ENCODE measurements around the gene PPM1D.

Gene PPM1D

DNA sequence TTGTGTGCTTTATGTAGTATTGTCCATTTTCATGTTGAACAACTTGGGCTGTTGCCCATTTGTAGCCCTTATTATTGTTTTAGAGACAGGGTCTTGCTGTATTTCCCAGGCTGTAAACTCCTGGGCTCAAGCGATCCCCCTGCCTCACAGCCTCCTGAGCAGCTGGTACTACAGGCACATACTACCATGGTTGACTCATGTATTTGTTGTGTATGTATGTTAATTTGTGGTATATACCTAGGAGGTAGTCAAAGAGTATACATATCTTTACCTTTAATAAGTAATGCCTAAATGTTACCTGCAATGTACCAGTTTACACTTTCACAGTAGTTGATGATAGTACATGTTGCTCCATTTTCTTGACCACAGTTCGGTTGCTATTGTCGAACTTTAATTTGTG lies 18.1 kb downstream of the PPM1D start:
- no peak for DNase-seq (ENCODE audit: extremely low spot score)
- CTCF ChIA-PET, result no interaction called here
- POLR2A ChIA-PET, result interaction anchor here (1.4 kb wide), 1 partner anchor 19 kb away, joined by 3 read pairs; no protein-coding TSS in a partner anchor
- TF ChIP-seq CTBP1 (IDR thresholded peaks at IDR 0.05; ENCODE audit: borderline replicate concordance) (no peak), ZNF384 (IDR thresholded peaks at IDR 0.05) (no peak), LEF1 (IDR thresholded peaks at IDR 0.05; ENCODE audit: borderline replicate concordance) (no peak), FOXA1 (IDR thresholded peaks at IDR 0.05) (no peak), ARNT (IDR thresholded peaks at IDR 0.05) (no peak), HDGF (IDR thresholded peaks at IDR 0.05; ENCODE audit: borderline replicate concordance) (no peak), TARDBP (IDR thresholded peaks at IDR 0.05) (no peak), SUZ12 (IDR thresholded peaks at IDR 0.05) (no peak), BHLHE40 (IDR thresholded peaks at IDR 0.05; ENCODE audit: borderline replicate concordance) (no peak), FOXM1 (IDR thresholded peaks at IDR 0.05; ENCODE audit: borderline replicate concordance) (no peak), L3MBTL2 (conservative IDR thresholded peaks at IDR 0.05) (no peak), FOXK2 (IDR thresholded peaks at IDR 0.05) (no peak), NFRKB (IDR thresholded peaks at IDR 0.05) (no peak), SP1 (IDR thresholded peaks at IDR 0.05) (no peak), ELF4 (IDR thresholded peaks at IDR 0.05) (no peak)
- TF ChIP-seq, protein P1, sequence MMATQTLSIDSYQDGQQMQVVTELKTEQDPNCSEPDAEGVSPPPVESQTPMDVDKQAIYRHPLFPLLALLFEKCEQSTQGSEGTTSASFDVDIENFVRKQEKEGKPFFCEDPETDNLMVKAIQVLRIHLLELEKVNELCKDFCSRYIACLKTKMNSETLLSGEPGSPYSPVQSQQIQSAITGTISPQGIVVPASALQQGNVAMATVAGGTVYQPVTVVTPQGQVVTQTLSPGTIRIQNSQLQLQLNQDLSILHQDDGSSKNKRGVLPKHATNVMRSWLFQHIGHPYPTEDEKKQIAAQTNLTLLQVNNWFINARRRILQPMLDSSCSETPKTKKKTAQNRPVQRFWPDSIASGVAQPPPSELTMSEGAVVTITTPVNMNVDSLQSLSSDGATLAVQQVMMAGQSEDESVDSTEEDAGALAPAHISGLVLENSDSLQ (IDR thresholded peaks at IDR 0.05), result no peak

DNA sequence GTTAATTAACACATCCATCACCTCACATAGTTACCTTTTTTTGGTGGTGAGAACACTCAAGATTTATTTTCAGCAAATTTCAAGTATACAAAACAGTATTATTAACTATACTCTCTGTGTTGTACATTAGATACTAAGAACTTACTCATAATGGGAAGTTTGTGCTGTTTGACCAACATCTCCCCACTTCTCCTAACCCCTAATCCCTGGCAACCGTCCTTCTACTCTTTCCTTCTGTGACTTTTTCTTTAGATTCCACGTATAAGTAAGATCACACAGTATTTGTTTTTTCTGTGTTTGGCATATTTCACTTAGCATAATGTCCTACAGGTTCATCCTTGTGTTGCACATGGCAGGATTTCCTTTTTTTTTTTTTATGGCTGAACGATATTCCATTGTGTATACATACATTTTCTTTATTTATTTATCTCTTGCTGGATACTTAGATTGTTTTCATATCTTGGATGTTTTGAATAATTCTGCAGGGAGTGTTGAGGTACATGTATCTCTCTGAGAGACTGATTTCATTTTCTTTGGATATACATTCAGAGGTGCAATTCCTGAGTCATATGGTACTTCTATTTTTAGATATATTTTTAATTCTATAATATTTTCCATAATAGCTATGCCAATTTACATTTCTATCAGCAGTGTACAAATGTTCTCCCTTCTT lies 19.0 kb downstream of the PPM1D start:
- TF ChIP-seq ELF4 (IDR thresholded peaks at IDR 0.05) (no peak), FOXK2 (IDR thresholded peaks at IDR 0.05) (no peak), ARNT (IDR thresholded peaks at IDR 0.05) (no peak), L3MBTL2 (conservative IDR thresholded peaks at IDR 0.05) (no peak), TARDBP (IDR thresholded peaks at IDR 0.05) (no peak), NFRKB (IDR thresholded peaks at IDR 0.05) (no peak), SP1 (IDR thresholded peaks at IDR 0.05) (no peak), BHLHE40 (IDR thresholded peaks at IDR 0.05; ENCODE audit: borderline replicate concordance) (no peak), FOXM1 (IDR thresholded peaks at IDR 0.05; ENCODE audit: borderline replicate concordance) (no peak), ZNF384 (IDR thresholded peaks at IDR 0.05) (no peak), SUZ12 (IDR thresholded peaks at IDR 0.05) (no peak), CTBP1 (IDR thresholded peaks at IDR 0.05; ENCODE audit: borderline replicate concordance) (no peak), FOXA1 (IDR thresholded peaks at IDR 0.05) (no peak), LEF1 (IDR thresholded peaks at IDR 0.05; ENCODE audit: borderline replicate concordance) (no peak), HDGF (IDR thresholded peaks at IDR 0.05; ENCODE audit: borderline replicate concordance) (no peak)
- TF ChIP-seq, protein P1 (IDR thresholded peaks at IDR 0.05), result no peak
- DNase-seq (ENCODE audit: extremely low spot score), result no peak
- CTCF ChIA-PET, result no interaction called here
- POLR2A ChIA-PET, result interaction anchor here (0.7 to 1.4 kb wide), 2 partner anchors 20 to 459 kb away, joined by 3 read pairs; no protein-coding TSS in a partner anchor

DNA sequence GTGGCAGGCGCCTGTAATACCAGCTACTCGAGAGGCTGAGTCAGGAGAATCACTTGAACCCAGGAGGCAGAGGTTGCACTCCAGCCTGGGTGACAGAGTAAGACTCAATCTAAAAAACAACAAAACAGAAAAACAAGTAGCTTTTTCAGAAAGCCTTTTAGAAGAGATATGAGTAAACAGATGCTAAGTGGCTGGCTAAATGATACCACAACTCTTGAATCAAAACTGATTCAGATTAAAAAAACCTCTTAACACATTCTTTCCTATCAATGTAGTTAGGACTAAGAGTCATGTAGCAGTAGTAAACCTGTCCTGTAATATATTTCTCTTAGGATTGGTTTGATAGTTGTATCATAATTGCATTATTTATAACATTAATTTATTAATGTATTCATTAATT lies 23.0 kb downstream of the PPM1D start:
- no peak for DNase-seq (ENCODE audit: extremely low spot score)
- ChIA-PET POLR2A (interaction anchor here (1.1 kb wide), 1 partner anchor 24 kb away, joined by 3 read pairs; no protein-coding TSS in a partner anchor), CTCF (interaction anchor here (1.9 kb wide), 1 partner anchor 22 kb away, joined by 5 read pairs; no protein-coding TSS in a partner anchor)
- TF ChIP-seq FOXK2 (IDR thresholded peaks at IDR 0.05) (no peak), FOXA1 (IDR thresholded peaks at IDR 0.05) (no peak), LEF1 (IDR thresholded peaks at IDR 0.05; ENCODE audit: borderline replicate concordance) (no peak)

DNA sequence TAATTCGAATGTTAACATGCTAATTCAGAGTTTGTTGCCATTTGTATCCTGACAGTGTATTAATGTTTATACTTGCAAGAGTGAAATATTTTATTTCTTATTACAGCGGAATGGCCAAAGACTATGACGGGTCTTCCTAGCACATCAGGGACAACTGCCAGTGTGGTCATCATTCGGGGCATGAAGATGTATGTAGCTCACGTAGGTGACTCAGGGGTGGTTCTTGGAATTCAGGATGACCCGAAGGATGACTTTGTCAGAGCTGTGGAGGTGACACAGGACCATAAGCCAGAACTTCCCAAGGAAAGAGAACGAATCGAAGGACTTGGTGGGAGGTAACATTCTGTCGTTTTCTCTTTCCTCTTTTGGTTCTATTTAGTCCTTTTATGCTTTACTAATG lies 23.4 kb downstream of the PPM1D start:
- CTCF ChIA-PET, result interaction anchor here (1.9 kb wide), 1 partner anchor 22 kb away, joined by 5 read pairs; no protein-coding TSS in a partner anchor
- no peak for DNase-seq (ENCODE audit: extremely low spot score)
- POLR2A ChIA-PET, result interaction anchor here (1.1 kb wide), 1 partner anchor 24 kb away, joined by 3 read pairs; no protein-coding TSS in a partner anchor
- TF ChIP-seq FOXA1 (IDR thresholded peaks at IDR 0.05) (no peak), NFRKB (IDR thresholded peaks at IDR 0.05) (no peak), HDGF (IDR thresholded peaks at IDR 0.05; ENCODE audit: borderline replicate concordance) (no peak), ZNF384 (IDR thresholded peaks at IDR 0.05) (no peak), FOXK2 (IDR thresholded peaks at IDR 0.05) (no peak), SUZ12 (IDR thresholded peaks at IDR 0.05) (no peak), CTBP1 (IDR thresholded peaks at IDR 0.05; ENCODE audit: borderline replicate concordance) (no peak), FOXM1 (IDR thresholded peaks at IDR 0.05; ENCODE audit: borderline replicate concordance) (no peak), L3MBTL2 (conservative IDR thresholded peaks at IDR 0.05) (no peak), ARNT (IDR thresholded peaks at IDR 0.05) (no peak), BHLHE40 (IDR thresholded peaks at IDR 0.05; ENCODE audit: borderline replicate concordance) (no peak), TARDBP (IDR thresholded peaks at IDR 0.05) (no peak), ELF4 (IDR thresholded peaks at IDR 0.05) (no peak), SP1 (IDR thresholded peaks at IDR 0.05) (no peak), LEF1 (IDR thresholded peaks at IDR 0.05; ENCODE audit: borderline replicate concordance) (no peak)
- TF ChIP-seq, protein P1 (IDR thresholded peaks at IDR 0.05), result no peak

GRCh38 chr17:60627124-60627523 lies 27.1 kb downstream of the PPM1D start:
- ChIA-PET POLR2A (interaction anchor here (1.0 kb wide), 1 partner anchor 28 kb away, joined by 3 read pairs; the partner anchor contains the start of gene PPM1D), CTCF (no interaction called here)
- TF ChIP-seq ZNF384 (IDR thresholded peaks at IDR 0.05) (no peak), FOXA1 (IDR thresholded peaks at IDR 0.05) (no peak), BHLHE40 (IDR thresholded peaks at IDR 0.05; ENCODE audit: borderline replicate concordance) (no peak), FOXM1 (IDR thresholded peaks at IDR 0.05; ENCODE audit: borderline replicate concordance) (no peak), ELF4 (IDR thresholded peaks at IDR 0.05) (no peak), TARDBP (IDR thresholded peaks at IDR 0.05) (no peak), NFRKB (IDR thresholded peaks at IDR 0.05) (no peak), FOXK2 (IDR thresholded peaks at IDR 0.05) (no peak), CTBP1 (IDR thresholded peaks at IDR 0.05; ENCODE audit: borderline replicate concordance) (no peak), HDGF (IDR thresholded peaks at IDR 0.05; ENCODE audit: borderline replicate concordance) (no peak), SUZ12 (IDR thresholded peaks at IDR 0.05) (no peak)
- no peak for DNase-seq (ENCODE audit: extremely low spot score)
